ENCODE measurements around the gene CITED2.

Gene CITED2

DNA sequence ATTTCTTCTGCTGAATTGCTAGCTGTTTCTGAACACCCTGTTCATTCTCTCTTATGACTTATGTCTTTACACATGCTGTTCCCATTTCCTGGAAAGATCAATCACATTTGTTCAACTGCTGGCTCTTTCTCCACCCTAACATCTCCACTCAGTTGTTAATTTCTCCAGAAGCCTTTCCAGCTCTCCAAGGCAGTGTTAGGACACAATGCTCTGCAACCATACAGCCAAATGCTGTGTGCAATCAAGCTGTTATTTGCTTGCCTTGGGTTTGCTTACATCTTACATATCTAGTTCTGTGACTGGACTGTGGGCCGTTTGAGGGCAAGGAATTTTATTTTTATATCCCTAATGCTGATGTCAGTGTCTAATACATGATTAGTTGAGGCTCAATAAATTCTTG is 24.2 kb upstream of the CITED2 start (continued):
- TF ChIP-seq ZNF138 (tag by site-specific recombination; IDR thresholded peaks at IDR 0.05; ENCODE audit: borderline replicate concordance): no peak

DNA sequence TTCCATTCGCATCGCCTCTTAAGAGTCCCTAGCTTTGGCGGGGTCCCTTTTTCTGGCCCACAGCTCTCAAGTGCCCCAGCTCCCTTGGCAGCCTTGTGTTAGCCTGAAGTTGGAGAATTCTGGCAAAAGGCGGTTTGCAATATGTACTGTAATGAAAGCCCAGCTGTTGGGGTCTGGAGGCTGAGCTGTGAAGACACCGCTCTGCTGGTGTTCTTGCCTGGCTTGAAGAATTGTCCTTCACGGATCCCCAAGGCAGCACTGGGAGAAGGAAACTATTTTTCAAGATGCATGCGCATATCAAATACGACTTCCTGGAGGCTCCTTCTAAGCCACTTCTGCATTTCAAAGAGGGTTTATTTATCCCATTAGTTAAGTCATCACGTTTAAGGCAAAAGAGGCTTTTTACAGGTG is 21.4 kb upstream of the CITED2 start:
- no peak for TF ChIP-seq ZNF623 (tag by site-specific recombination; IDR thresholded peaks at IDR 0.05)
- TF ChIP-seq, protein P1, sequence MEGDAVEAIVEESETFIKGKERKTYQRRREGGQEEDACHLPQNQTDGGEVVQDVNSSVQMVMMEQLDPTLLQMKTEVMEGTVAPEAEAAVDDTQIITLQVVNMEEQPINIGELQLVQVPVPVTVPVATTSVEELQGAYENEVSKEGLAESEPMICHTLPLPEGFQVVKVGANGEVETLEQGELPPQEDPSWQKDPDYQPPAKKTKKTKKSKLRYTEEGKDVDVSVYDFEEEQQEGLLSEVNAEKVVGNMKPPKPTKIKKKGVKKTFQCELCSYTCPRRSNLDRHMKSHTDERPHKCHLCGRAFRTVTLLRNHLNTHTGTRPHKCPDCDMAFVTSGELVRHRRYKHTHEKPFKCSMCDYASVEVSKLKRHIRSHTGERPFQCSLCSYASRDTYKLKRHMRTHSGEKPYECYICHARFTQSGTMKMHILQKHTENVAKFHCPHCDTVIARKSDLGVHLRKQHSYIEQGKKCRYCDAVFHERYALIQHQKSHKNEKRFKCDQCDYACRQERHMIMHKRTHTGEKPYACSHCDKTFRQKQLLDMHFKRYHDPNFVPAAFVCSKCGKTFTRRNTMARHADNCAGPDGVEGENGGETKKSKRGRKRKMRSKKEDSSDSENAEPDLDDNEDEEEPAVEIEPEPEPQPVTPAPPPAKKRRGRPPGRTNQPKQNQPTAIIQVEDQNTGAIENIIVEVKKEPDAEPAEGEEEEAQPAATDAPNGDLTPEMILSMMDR (tag by site-specific recombination; IDR thresholded peaks at IDR 0.05): no peak
- TF ChIP-seq YY2 (tag by site-specific recombination; IDR thresholded peaks at IDR 0.05): no peak
- no peak for TF ChIP-seq ZNF843 (tag by site-specific recombination; IDR thresholded peaks at IDR 0.05)
- TF ChIP-seq ZNF785 (tag by site-specific recombination; IDR thresholded peaks at IDR 0.05): no peak
- no peak for TF ChIP-seq ZNF175 (tag by site-specific recombination; IDR thresholded peaks at IDR 0.05)
- TF ChIP-seq SP3 (tag by site-specific recombination; IDR thresholded peaks at IDR 0.05): no peak
- no peak for TF ChIP-seq ZNF248 (tag by site-specific recombination; IDR thresholded peaks at IDR 0.05)
- no peak for TF ChIP-seq TRIM28 (IDR thresholded peaks at IDR 0.05; ENCODE audit: borderline replicate concordance, low read length)
- TF ChIP-seq PRDM1 (tag by site-specific recombination; IDR thresholded peaks at IDR 0.05): no peak
- TF ChIP-seq ZSCAN23 (tag by site-specific recombination; IDR thresholded peaks at IDR 0.05): no peak
- no peak for TF ChIP-seq ZNF169 (tag by site-specific recombination; IDR thresholded peaks at IDR 0.05)
- TF ChIP-seq, protein P2, sequence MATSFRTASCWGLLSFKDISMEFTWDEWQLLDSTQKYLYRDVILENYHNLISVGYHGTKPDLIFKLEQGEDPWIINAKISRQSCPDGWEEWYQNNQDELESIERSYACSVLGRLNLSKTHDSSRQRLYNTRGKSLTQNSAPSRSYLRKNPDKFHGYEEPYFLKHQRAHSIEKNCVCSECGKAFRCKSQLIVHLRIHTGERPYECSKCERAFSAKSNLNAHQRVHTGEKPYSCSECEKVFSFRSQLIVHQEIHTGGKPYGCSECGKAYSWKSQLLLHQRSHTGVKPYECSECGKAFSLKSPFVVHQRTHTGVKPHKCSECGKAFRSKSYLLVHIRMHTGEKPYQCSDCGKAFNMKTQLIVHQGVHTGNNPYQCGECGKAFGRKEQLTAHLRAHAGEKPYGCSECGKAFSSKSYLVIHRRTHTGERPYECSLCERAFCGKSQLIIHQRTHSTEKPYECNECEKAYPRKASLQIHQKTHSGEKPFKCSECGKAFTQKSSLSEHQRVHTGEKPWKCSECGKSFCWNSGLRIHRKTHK (tag by site-specific recombination; IDR thresholded peaks at IDR 0.05): no peak
- TF ChIP-seq ZNF366 (tag by site-specific recombination; conservative IDR thresholded peaks at IDR 0.05): no peak
- TF ChIP-seq, protein P3, sequence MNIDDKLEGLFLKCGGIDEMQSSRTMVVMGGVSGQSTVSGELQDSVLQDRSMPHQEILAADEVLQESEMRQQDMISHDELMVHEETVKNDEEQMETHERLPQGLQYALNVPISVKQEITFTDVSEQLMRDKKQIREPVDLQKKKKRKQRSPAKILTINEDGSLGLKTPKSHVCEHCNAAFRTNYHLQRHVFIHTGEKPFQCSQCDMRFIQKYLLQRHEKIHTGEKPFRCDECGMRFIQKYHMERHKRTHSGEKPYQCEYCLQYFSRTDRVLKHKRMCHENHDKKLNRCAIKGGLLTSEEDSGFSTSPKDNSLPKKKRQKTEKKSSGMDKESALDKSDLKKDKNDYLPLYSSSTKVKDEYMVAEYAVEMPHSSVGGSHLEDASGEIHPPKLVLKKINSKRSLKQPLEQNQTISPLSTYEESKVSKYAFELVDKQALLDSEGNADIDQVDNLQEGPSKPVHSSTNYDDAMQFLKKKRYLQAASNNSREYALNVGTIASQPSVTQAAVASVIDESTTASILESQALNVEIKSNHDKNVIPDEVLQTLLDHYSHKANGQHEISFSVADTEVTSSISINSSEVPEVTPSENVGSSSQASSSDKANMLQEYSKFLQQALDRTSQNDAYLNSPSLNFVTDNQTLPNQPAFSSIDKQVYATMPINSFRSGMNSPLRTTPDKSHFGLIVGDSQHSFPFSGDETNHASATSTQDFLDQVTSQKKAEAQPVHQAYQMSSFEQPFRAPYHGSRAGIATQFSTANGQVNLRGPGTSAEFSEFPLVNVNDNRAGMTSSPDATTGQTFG (tag by site-specific recombination; IDR thresholded peaks at IDR 0.05; ENCODE audit: borderline replicate concordance): no peak
- Histone ChIP-seq H3K36me3 (ENCODE audit: control insufficient read depth in 2 of 2, insufficient read depth in 1 of 2, low read length in 2 of 2) (no peaks in the 10 kb centered on the region), H3K4me1 (ENCODE audit: control insufficient read depth, insufficient read depth, low read length) (no peaks in the 10 kb centered on the region), H3K9me3 (ENCODE audit: control insufficient read depth, insufficient read depth, low read depth, low read length) (no peaks in the 10 kb centered on the region), H3K27ac (ENCODE audit: extremely low read depth, low read depth, low read length) (no peak overlapping the region), H3K4me3 (ENCODE audit: low read depth, low read length) (no peak overlapping the region)
- ChIA-PET CTCF (interaction anchor here (1.4 kb wide), 1 partner anchor 26 kb away, joined by 4 read pairs; no protein-coding TSS in a partner anchor), POLR2A (interaction anchor here (1.0 to 1.5 kb wide), 2 partner anchors 26 to 34 kb away, joined by 3 to 5 read pairs; no protein-coding TSS in a partner anchor)

DNA sequence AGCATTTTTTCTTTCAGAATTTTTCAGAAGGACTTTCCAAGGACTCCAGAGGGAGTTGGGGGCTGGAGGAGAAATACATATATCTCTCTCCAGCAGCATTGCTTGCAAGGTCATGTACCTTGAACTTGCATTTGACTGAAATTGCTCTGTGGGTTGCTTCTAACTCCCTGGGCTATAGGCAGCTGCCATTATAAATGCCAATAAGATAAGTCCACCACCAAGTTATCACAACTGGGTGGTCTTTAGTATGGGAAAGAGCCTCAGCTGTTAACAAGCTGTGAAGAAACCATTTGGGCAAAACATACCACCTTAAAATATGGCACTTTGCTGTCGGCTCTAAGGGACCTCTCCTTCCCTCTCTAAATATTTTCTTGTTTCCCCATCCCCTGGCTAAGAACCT is 20.9 kb upstream of the CITED2 start:
- Histone ChIP-seq H3K4me1 (ENCODE audit: control insufficient read depth, insufficient read depth, low read length) (no peaks in the 10 kb centered on the region), H3K27ac (ENCODE audit: extremely low read depth, low read depth, low read length) (no peak overlapping the region), H3K4me3 (ENCODE audit: low read depth, low read length) (no peak overlapping the region), H3K36me3 (ENCODE audit: control insufficient read depth in 2 of 2, insufficient read depth in 1 of 2, low read length in 2 of 2) (no peaks in the 10 kb centered on the region), H3K9me3 (ENCODE audit: control insufficient read depth, insufficient read depth, low read depth, low read length) (no peaks in the 10 kb centered on the region)
- CTCF ChIA-PET: interaction anchor here (0.5 to 1.4 kb wide), 4 partner anchors 25 to 564 kb away, joined by 3 to 4 read pairs (median 3); no protein-coding TSS in a partner anchor
- POLR2A ChIA-PET: interaction anchor here (1.5 kb wide), 1 partner anchor 35 kb away, joined by 5 read pairs; no protein-coding TSS in a partner anchor
- TF ChIP-seq ZFP3 (tag by site-specific recombination; IDR thresholded peaks at IDR 0.05; ENCODE audit: low read depth) (no peak), ZFP37 (tag by site-specific recombination; IDR thresholded peaks at IDR 0.05) (no peak)
- TF ChIP-seq, protein P4, sequence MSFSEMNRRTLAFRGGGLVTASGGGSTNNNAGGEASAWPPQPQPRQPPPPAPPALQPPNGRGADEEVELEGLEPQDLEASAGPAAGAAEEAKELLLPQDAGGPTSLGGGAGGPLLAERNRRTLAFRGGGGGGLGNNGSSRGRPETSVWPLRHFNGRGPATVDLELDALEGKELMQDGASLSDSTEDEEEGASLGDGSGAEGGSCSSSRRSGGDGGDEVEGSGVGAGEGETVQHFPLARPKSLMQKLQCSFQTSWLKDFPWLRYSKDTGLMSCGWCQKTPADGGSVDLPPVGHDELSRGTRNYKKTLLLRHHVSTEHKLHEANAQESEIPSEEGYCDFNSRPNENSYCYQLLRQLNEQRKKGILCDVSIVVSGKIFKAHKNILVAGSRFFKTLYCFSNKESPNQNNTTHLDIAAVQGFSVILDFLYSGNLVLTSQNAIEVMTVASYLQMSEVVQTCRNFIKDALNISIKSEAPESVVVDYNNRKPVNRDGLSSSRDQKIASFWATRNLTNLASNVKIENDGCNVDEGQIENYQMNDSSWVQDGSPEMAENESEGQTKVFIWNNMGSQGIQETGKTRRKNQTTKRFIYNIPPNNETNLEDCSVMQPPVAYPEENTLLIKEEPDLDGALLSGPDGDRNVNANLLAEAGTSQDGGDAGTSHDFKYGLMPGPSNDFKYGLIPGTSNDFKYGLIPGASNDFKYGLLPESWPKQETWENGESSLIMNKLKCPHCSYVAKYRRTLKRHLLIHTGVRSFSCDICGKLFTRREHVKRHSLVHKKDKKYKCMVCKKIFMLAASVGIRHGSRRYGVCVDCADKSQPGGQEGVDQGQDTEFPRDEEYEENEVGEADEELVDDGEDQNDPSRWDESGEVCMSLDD (tag by site-specific recombination; IDR thresholded peaks at IDR 0.05): no peak
- TF ChIP-seq, protein P3 (tag by site-specific recombination; IDR thresholded peaks at IDR 0.05; ENCODE audit: borderline replicate concordance): no peak
- TF ChIP-seq, protein P5, sequence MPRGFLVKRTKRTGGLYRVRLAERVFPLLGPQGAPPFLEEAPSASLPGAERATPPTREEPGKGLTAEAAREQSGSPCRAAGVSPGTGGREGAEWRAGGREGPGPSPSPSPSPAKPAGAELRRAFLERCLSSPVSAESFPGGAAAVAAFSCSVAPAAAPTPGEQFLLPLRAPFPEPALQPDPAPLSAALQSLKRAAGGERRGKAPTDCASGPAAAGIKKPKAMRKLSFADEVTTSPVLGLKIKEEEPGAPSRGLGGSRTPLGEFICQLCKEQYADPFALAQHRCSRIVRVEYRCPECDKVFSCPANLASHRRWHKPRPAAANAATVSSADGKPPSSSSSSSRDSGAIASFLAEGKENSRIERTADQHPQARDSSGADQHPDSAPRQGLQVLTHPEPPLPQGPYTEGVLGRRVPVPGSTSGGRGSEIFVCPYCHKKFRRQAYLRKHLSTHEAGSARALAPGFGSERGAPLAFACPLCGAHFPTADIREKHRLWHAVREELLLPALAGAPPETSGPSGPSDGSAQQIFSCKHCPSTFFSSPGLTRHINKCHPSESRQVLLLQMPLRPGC (tag by site-specific recombination; IDR thresholded peaks at IDR 0.05): no peak
